ENCODE data around the gene SAFB.

- TF ChIP-seq EZH2 (conservative IDR thresholded peaks at IDR 0.05; ENCODE audit: low read depth, low read length) = no peak
- no peak for TF ChIP-seq KLF11 (CRISPR knock-in tag; IDR thresholded peaks at IDR 0.05)
- no peak for TF ChIP-seq MXI1 (IDR thresholded peaks at IDR 0.05; ENCODE audit: borderline replicate concordance, low read depth, low read length)
- TF ChIP-seq POLR2A (IDR thresholded peaks at IDR 0.05; ENCODE audit: insufficient read depth in 1 of 2, low read depth in 2 of 2, low read length in 2 of 2) = peak in 1 of 2 experiments; percentile 47; a peak in 3 of 4 replicates
- TF ChIP-seq HDAC2 (CRISPR knock-in tag; IDR thresholded peaks at IDR 0.05) = no peak
- TF ChIP-seq CBX2 (IDR thresholded peaks at IDR 0.05; ENCODE audit: low read depth, low read length) = no peak
- no peak for TF ChIP-seq CBX2 (CRISPR knock-in tag; IDR thresholded peaks at IDR 0.05; ENCODE audit: low read depth)
- no peak for TF ChIP-seq CEBPB (IDR thresholded peaks at IDR 0.05; ENCODE audit: borderline replicate concordance, low read depth, low read length)
- TF ChIP-seq, protein P1, sequence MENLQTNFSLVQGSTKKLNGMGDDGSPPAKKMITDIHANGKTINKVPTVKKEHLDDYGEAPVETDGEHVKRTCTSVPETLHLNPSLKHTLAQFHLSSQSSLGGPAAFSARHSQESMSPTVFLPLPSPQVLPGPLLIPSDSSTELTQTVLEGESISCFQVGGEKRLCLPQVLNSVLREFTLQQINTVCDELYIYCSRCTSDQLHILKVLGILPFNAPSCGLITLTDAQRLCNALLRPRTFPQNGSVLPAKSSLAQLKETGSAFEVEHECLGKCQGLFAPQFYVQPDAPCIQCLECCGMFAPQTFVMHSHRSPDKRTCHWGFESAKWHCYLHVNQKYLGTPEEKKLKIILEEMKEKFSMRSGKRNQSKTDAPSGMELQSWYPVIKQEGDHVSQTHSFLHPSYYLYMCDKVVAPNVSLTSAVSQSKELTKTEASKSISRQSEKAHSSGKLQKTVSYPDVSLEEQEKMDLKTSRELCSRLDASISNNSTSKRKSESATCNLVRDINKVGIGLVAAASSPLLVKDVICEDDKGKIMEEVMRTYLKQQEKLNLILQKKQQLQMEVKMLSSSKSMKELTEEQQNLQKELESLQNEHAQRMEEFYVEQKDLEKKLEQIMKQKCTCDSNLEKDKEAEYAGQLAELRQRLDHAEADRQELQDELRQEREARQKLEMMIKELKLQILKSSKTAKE (CRISPR knock-in tag; IDR thresholded peaks at IDR 0.05; ENCODE audit: borderline replicate concordance) = no peak
- TF ChIP-seq HNRNPK (IDR thresholded peaks at IDR 0.05; ENCODE audit: low read depth, low read length, poor library complexity, severe bottlenecking) = peak; percentile 46
- no peak for TF ChIP-seq CTCF (CRISPR knock-in tag; IDR thresholded peaks at IDR 0.05)
- no peak for TF ChIP-seq NBN (conservative IDR thresholded peaks at IDR 0.05)
- TF ChIP-seq SALL2 (CRISPR knock-in tag; IDR thresholded peaks at IDR 0.05) = no peak
- TF ChIP-seq, protein P2, sequence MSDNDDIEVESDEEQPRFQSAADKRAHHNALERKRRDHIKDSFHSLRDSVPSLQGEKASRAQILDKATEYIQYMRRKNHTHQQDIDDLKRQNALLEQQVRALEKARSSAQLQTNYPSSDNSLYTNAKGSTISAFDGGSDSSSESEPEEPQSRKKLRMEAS (IDR thresholded peaks at IDR 0.05) = no peak
Observed at GRCh38 chr19:5694167-5694955, 71.5 kb downstream of the SAFB start.
